ENCODE results near the gene APOL2. TPM values are rescaled to one million over a fixed set of nuclear protein-coding genes. Genes with fewer than 3 reads are reported as not detected.
"Not testable (repeated sequence)": the region's sequence is repeated elsewhere in the genome, so short reads cannot be mapped to it uniquely, and the experiment has no call there.

The APOL2 gene
- total RNA-seq, 1 donor from 2014 or later, result 19.3 TPM

- no peak overlapping the region for H3K4me3 Mint-ChIP-seq (ENCODE audit: low read depth)
- no peak for TF ChIP-seq CTCF (IDR thresholded peaks at IDR 0.05; ENCODE audit: unreplicated experiment)
- peaks cover 5% of the 10 kb centered on the region for H3K9me3 Mint-ChIP-seq (ENCODE audit: low read depth)
- H3K27ac Mint-ChIP-seq, result no peak overlapping the region
- H3K4me1 Mint-ChIP-seq (ENCODE audit: low read depth), result peaks cover 5% of the 10 kb centered on the region
- H3K36me3 Mint-ChIP-seq (ENCODE audit: insufficient read depth), result no peaks in the 10 kb centered on the region
- DNase-seq (ENCODE audit: low spot score, unreplicated experiment), result no peak
- H3K27me3 Mint-ChIP-seq, result no peaks in the 10 kb centered on the region
These were observed 14.5 kb upstream of the APOL2 start for GRCh38 chr22:36253523-36254490.

- no peaks in the 10 kb centered on the region for H3K27me3 Mint-ChIP-seq
- H3K36me3 Mint-ChIP-seq (ENCODE audit: insufficient read depth), result no peaks in the 10 kb centered on the region
- no peak for TF ChIP-seq CTCF (IDR thresholded peaks at IDR 0.05; ENCODE audit: unreplicated experiment)
- no peak for DNase-seq (ENCODE audit: low spot score, unreplicated experiment)
- H3K4me3 Mint-ChIP-seq (ENCODE audit: low read depth), result no peak within 1 kb of the TSS
- H3K27ac Mint-ChIP-seq, result no peak within 1 kb of the TSS
- H3K9me3 Mint-ChIP-seq (ENCODE audit: low read depth), result peaks cover 10% of the 10 kb centered on the region
- H3K4me1 Mint-ChIP-seq (ENCODE audit: low read depth), result no peaks in the 10 kb centered on the region
These were observed 13.6 kb upstream of the APOL2 start, which contains the start of gene APOL1 for GRCh38 chr22:36252754-36253522. APOL1 (plus strand) TSS chr22:36253133; CDS start chr22:36254956, 1,823 bp downstream.

GRCh38 chr22:36251979-36252608, 12.8 kb upstream of the APOL2 start:
- not testable (repeated sequence) for DNase-seq (ENCODE audit: low spot score, unreplicated experiment); H3K27ac Mint-ChIP-seq; H3K4me3 Mint-ChIP-seq (ENCODE audit: low read depth); H3K27me3 Mint-ChIP-seq; H3K4me1 Mint-ChIP-seq (ENCODE audit: low read depth); H3K9me3 Mint-ChIP-seq (ENCODE audit: low read depth); H3K36me3 Mint-ChIP-seq (ENCODE audit: insufficient read depth)

- H3K27me3 Mint-ChIP-seq; H3K9me3 Mint-ChIP-seq (ENCODE audit: low read depth); H3K27ac Mint-ChIP-seq; H3K4me3 Mint-ChIP-seq (ENCODE audit: low read depth); H3K36me3 Mint-ChIP-seq (ENCODE audit: insufficient read depth); H3K4me1 Mint-ChIP-seq (ENCODE audit: low read depth); DNase-seq (ENCODE audit: low spot score, unreplicated experiment): not testable (repeated sequence)
These were observed 11.1 kb upstream of the APOL2 start for GRCh38 chr22:36250292-36250960.

GRCh38 chr22:36249160-36249559, 9.8 kb upstream of the APOL2 start:
- TF ChIP-seq CTCF (IDR thresholded peaks at IDR 0.05; ENCODE audit: unreplicated experiment), result no peak
- no peak overlapping the region for H3K4me3 Mint-ChIP-seq (ENCODE audit: low read depth)
- DNase-seq (ENCODE audit: low spot score, unreplicated experiment), result no peak

More at GRCh38 chr22:36249160-36249559, 9.8 kb upstream of the APOL2 start:
- no peak overlapping the region for H3K27ac Mint-ChIP-seq
- no peaks in the 10 kb centered on the region for H3K4me1 Mint-ChIP-seq (ENCODE audit: low read depth)
- peaks cover 10% of the 10 kb centered on the region for H3K9me3 Mint-ChIP-seq (ENCODE audit: low read depth)
- no peaks in the 10 kb centered on the region for H3K36me3 Mint-ChIP-seq (ENCODE audit: insufficient read depth)
- H3K27me3 Mint-ChIP-seq, result no peaks in the 10 kb centered on the region

Measured in progenitor cell of endocrine pancreas (in vitro differentiated cells).